Iris pigment epithelial cell (primary cell): ENCODE data around the gene MTFMT.
"Not testable (repeated sequence)": the region's sequence is repeated elsewhere in the genome, so short reads cannot be mapped to it uniquely, and the experiment has no call there.

ENCODE experiments used
- DNase-seq: peaks from one replicate; pipeline ENCODE4 v3.0.0-alpha.2; 2011; ENCODE audit warnings: low read depth

The MTFMT gene

DNA sequence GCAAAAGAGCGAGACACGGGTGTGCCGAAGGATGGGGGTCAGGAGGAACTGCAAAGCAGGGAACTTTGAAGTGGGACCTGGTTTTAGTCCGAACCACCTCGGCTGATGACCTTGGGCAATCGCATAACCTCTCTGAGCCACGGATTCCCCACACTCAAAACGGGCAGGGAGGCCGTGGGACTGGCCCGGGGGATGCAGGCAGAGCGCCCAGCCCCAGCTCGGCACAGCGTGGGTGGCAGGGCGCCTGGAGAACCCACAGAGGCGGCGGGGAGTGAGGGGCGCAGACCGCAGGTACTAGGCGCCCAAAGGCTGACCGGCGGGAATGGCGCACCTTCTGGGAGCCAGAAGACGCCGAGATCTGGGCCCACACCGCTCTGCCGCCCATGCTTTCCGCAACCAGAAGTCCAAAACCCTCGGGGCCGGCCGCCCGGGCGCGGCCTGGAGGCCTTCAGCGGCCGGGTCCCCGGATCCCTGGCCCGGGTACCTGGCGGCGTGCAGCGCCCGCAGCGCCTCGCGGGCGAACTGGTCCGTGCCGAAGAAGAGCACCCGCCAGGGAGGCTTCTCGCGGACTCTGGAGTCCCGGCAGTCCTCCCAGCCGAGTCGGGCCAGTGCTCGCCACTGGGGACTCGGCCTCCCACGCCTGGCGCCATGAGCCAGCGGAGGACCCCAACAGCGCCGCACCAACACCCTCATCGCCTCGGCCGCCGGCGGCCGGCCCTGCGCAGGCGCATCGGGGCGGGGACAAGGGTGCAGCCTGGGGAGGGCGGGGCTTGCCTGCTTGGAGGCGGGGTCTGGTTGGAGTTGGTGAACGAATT, at the start of gene MTFMT:
Gene MTFMT (minus strand): TSS at position 719 of the 815 bp plus-strand sequence. CDS start 26 bp downstream, at position 693.
- peak; percentile 76 for DNase-seq

DNA sequence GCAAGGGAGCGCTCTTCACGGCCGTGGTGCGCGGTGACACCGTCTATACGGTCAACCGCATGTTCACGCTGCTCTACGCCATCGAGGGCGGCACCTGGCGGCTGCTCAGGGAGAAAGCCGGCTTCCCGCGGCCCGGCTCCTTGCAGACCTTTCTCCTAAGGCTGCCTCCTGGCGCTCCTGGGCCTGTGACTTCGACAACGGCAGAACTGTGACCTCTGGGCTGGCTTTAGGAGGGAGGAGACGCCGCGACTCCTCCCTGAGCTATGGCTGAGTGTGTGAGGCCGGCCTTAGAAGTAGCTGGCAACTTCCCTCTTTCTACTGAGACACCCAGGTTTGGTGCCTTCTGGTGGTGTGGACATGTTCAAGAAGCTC, 48.5 kb upstream of the MTFMT start:
- DNase-seq: peak; percentile 55

GRCh38 chr15:65077291-65077980, 48.0 kb upstream of the MTFMT start:
- no peak for DNase-seq

DNA sequence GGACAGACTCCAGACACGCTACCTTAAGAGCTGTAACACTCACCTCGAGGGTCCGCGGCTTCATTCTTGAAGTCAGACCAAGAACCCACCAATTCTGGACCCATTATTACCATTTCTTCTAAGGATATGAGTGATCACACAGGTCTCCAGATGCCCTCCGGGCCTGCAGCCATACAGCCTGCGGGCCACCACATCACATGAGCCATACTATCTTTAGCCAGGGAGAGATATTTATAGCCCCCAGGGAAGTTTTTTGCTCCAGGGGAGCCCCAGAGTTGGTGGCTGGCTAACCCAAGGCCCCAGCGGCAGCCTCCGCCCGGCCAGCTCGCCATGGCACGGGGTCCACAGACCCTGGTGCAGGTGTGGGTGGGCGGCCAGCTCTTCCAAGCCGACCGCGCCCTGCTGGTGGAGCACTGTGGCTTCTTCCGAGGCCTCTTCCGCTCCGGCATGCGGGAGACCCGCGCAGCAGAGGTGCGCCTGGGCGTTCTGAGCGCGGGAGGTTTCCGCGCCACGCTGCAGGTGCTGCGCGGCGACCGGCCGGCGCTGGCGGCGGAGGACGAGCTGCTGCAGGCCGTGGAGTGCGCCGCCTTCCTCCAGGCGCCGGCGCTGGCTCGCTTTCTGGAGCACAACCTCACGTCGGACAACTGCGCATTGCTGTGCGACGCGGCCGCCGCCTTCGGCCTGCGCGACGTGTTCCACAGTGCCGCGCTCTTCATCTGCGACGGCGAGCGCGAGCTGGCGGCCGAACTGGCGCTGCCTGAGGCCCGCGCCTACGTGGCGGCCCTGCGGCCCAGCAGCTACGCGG, 47.2 kb upstream of the MTFMT start, which contains the start of gene KBTBD13:
Gene KBTBD13 (plus strand): TSS at position 261 of the 805 bp plus-strand sequence. CDS start 70 bp downstream, at position 331.
- no peak for DNase-seq

DNA sequence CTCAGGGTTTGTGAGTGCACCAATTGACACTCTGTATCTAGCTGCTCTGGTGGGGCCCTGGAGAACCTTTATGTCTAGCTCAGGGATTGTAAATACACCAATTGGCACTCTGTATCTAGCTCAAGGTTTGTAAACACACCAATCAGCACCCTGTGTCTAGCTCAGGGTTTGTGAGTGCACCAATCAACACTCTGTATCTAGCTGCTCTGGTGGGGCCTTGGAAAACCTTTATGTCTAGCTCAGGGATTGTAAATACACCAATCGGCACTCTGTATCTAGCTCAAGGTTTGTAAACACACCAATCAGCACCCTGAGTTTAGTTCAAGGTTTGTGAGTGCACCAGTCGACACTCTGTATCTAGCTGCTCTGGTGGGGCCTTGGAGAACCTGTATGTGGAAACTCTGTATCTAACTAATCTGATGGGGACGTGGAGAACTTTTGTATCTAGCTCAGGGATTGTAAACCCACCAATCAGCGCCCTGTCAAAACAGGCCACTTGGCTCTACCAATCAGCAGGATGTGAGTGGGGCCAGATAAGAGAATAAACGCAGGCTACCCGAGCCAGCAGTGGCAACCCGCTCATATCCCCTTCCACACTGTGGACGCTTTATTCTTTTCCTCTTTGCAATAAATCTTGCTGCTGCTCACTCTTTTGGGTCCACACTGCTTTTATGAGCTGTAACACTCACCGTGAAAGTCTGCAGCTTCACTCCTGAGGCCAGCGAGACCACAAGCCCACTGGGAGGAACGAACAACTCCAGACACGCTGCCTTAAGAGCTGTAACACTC, 46.4 kb upstream of the MTFMT start:
- not testable (repeated sequence) for DNase-seq

DNA sequence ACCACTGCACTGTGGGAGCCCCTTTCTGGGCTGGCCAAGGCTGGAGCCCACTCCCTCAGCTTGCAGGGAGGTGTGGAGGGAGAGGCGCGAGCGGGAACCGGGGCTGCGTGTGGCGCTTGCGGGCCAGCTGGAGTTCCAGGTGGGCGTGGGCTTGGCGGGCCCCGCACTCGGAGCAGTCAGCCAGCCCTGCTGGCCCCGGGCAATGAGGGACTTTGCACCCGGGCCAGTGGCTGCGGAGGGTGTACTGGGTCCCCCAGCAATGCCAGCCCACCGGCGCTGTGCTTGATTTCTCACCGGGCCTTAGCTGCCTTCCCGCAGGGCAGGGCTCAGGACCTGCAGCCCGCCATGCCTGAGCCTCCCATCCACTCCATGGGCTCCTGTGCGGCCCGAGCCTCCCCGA, 45.5 kb upstream of the MTFMT start:
- DNase-seq: not testable (repeated sequence)

DNA sequence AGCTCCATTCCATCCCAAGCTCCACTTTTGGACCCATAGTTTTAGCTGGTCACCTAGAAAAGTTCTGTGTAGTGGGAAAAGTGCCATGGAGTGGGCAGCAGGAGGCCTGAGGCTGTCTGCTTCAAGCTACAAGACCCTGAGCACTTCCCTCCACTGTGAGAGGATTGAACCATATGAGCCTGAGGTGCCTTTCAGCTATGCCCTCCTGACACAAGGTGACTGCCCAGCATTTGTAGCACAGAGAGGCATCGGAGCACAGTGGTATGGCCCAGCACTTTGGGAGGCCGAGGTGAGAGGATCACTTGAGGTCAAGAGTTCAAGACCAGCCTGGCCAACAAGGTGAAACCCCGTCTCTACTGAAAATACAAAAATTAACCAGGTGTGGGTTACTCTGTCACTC, 43.2 kb upstream of the MTFMT start:
- DNase-seq: no peak

GRCh38 chr15:65072027-65072426, 42.6 kb upstream of the MTFMT start:
- DNase-seq: no peak

DNA sequence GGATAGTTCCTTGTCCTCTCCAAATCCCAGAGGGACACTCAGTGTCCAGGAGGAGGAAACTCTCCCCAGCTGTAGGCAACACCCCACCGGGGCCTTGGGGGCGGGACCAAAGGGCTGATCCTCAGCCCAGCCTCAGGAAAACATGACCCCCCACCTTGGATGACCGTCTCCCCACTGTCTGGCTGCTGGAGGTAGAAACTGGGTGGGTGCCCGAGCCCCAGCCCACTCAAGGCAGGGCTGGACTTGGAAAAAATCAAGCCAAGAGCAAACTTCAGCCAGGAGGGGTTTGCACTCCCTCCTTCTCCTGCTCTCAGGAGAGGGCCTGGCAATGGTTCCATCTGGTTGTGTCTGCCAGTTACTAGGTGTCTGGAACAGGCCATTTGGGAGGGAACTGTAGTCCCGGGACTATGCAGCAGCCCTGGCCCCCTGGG, 42.0 kb upstream of the MTFMT start:
- DNase-seq: no peak

DNA sequence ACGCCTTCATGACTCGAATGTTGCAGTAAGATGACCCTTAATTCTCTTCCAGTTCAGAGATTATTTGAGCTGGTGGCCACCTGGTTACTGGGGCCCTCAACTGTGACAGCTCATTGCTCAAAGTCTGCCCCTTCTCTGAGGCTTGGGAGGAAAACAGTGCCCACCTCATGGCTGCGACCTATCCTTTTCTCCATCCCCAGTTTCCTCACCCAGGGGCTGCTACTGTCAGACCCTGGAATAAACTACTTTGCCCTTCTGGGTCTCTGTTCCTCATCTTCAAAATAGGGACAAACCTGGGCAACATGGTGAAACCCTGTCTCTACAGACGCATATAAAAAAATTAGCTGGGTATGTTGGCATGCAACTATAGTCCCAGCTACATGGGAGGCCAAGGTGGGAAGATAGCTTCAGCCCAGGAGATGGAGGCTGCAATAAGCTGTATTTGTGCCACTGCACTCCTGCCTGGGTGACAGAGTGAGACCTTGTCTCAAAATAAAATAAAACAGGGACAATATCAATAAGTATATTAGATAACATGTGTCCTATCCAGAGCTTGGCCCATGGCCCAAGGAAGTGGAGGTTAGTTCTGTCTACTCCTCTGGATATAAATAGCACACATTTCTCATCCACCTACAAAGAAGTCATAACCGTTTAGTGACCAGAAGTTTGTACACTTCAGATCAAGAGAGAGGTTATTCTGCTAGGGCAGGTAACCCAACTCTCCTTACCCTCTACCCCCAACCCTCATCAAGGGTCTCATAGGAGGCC, 40.5 kb upstream of the MTFMT start:
- DNase-seq: no peak

DNA sequence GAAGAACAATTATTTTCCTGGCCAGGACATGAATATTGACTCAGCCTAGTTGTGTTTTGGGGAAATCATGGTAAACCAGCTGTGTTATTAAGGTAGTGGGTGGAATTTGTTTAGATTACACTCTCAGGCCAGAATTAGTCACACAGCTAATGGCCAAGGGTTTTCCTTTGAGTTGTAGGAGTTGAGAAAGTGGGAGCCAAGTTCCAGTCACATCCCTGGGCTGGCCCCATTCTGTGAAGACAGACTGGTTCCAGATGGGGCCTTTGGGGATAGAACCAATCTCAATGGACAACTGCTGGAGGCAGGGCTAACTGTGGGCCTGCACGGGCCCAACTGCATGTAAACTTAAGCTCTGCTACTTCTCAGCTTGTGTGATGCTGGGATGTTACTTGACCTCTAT, 39.7 kb upstream of the MTFMT start:
- DNase-seq: peak; percentile 83

- DNase-seq: no peak
These were observed 39.0 kb upstream of the MTFMT start for GRCh38 chr15:65068403-65068788.

DNA sequence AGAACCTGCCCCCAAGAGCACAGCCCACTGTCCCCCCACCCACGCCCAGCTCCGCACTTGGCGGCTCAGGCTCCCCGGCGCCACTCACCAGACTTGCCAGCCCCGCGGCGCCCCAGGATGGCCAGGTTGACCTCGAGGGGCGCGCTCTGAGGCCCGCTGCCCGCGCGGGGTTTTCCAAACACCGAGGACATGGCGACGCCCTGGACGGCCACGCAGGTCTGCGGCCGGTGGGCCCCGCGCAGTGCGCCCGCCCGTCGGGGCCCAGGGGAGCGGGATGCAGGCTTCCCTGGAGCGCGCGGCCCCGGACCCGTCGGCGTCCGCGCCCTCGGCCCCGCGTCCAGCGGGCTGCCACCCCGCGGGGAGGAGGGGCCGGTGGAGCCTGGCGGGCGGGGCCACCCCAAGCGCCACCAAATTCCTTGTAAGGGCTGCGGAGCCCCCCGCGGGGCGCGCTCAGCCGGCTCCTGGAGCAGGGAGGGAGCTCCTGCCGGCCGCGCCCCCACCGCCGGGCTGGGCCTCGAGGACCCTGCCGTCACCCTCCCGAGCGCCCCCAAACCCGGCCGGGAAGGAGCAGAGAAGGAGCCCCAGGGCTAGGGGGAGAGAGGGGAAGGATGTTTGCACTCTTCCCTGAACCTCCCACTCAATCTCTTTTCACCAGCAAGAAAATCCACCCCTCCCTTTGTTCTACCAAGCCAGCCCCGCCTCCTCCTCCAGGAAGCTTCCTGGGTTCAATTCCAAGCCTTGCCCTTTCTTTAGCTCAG, 38.4 kb upstream of the MTFMT start, which contains the start of gene RASL12:
Gene RASL12 (minus strand): TSS at position 347 of the 758 bp plus-strand sequence. CDS start 156 bp downstream, at position 191.
- DNase-seq: no peak

DNA sequence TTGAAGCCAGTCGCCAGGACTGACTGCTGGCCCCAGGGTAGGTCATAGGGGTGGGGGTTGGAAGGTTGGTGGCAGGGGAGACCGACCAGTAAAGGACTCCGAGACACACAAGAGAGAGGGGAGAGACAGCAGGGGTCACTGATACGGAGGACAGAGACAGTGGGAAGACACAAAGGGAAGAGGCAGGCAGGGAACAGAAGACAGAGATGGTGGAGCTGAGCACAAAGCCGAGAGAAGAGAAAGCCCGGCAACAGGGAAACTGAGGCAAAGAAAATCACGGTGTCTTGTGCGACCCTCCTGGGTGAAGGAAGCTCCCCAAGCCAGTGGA, 37.8 kb upstream of the MTFMT start:
- no peak for DNase-seq

DNA sequence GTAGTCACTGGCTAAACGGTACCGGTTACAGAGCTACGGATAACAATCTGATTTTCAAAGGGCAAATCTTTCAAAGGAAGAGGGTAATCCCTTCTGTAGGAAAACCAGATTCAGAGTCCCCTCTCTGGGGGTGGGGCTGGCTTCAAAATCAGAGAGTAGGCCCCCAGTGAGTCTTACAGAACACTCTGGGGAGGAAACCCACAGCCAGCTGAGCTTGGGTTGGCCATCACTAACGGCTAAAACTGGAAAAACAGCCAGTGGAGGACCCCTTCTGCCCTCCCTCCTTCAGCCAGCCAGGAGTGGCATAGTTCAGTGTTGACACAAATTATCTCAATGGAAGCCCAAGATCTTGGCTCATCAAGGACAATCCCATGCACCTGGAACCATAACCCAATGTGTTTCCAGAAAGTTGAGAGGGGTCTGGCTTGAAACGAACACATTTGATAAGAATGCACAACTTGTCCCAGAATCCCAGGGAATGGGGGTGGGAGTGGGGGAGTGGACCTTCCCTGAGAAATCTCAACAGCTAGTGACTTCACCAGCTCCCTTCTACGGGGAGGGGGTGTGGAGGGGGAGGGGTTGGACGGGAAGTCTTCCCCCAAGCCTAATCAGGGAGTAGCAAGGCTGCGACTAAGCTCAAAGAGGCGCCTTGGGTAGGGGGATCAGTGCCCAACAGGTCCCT, 37.3 kb upstream of the MTFMT start:
- DNase-seq: no peak

- DNase-seq: no peak
These were observed 36.7 kb upstream of the MTFMT start for GRCh38 chr15:65066001-65066634.

GRCh38 chr15:65062726-65063125, 33.3 kb upstream of the MTFMT start:
- DNase-seq: no peak

DNA sequence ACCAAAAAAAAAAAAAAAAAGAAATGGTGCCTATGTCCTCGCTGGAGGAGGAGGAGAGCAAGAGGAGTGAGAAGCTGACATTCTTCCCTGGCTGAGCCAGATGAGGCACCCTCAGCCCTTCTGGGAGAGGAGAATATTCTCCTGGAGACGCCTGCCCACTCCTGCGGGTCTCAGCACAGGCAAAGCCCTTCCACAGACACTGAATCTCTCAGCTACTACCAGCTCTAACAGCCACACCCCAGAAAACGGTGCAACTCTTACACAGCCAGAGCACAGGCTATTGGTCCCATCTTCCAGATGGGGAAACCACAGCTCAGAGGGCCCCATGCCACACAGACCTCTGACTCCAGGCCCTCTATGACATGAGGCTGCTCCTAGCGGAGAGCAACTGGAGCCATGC, 32.6 kb upstream of the MTFMT start:
- no peak for DNase-seq
